ENCODE results near the gene THAP11. TPM values are rescaled to one million over a fixed set of nuclear protein-coding genes. Genes with fewer than 3 reads are reported as not detected.
A peak's percentile ranks its signal among the peaks of the same experiment; 100 is the strongest.

The THAP11 gene
- total and polyA plus RNA-seq, 2 of the 13 experiments (the other 11 are each of a cell fraction or from before 2014, with no cell fraction given), result 44.2 to 53.4 TPM

- POLR2A ChIA-PET, result interaction anchor here (0.7 to 1.3 kb wide), 8 partner anchors 9 to 66 kb away, joined by 3 to 6 read pairs (median 4); partner anchors contain the start of gene TSNAXIP1
- intact Hi-C loops (cut with micrococcal nuclease; ENCODE audit: unreplicated experiment), result loop anchor here (5.0 kb wide), 1 partner anchor 1336 kb away; no protein-coding TSS in a partner anchor
- TF ChIP-seq STAT5B (CRISPR knock-in tag; IDR thresholded peaks at IDR 0.05) (peak; percentile 68; the same call in 1 of the 2 replicates), BHLHE40 (IDR thresholded peaks at IDR 0.05; ENCODE audit: low read length) (peak; percentile 34; the same call in 1 of the 2 replicates), ZNF788 (CRISPR knock-in tag; IDR thresholded peaks at IDR 0.05; ENCODE audit: borderline replicate concordance) (peak; percentile 99), LRRFIP1 (CRISPR knock-in tag; conservative IDR thresholded peaks at IDR 0.05) (0 out of 2 replicates have a peak, but pooled peaks have one; percentile 67), MIXL1 (CRISPR knock-in tag; IDR thresholded peaks at IDR 0.05) (peak; percentile 73), ZNF281 (CRISPR knock-in tag; IDR thresholded peaks at IDR 0.05; ENCODE audit: borderline replicate concordance) (peak; percentile 53; the same call in 1 of the 2 replicates), ZFP36 (IDR thresholded peaks at IDR 0.05; ENCODE audit: borderline replicate concordance, low read depth, low read length, partially characterized antibody) (no peak), ZNF382 (CRISPR knock-in tag; IDR thresholded peaks at IDR 0.05; ENCODE audit: borderline replicate concordance) (no peak), NR1H2 (CRISPR knock-in tag; IDR thresholded peaks at IDR 0.05; ENCODE audit: borderline replicate concordance, low read depth) (peak; percentile 93; the same call in 1 of the 2 replicates), HINFP (CRISPR knock-in tag; IDR thresholded peaks at IDR 0.05; ENCODE audit: low read depth) (no peak; the same call in 1 of the 2 replicates), KLF6 (CRISPR knock-in tag; IDR thresholded peaks at IDR 0.05) (peak; percentile 69; the same call in 1 of the 2 replicates), ZNF720 (CRISPR knock-in tag; IDR thresholded peaks at IDR 0.05) (0 out of 2 replicates have a peak, but pooled peaks have one; percentile 82), ZC3H4 (CRISPR knock-in tag; IDR thresholded peaks at IDR 0.05; ENCODE audit: borderline replicate concordance) (no peak), ZNF513 (CRISPR knock-in tag; conservative IDR thresholded peaks at IDR 0.05) (no peak)
Observed at GRCh38 chr16:67872631-67873434, 30.7 kb downstream of the THAP11 start, which contains the start of gene EDC4. TSS of gene EDC4 (plus strand) at chr16:67873052. CDS start at chr16:67873262, 210 bp downstream.

More at GRCh38 chr16:67872631-67873434, 30.7 kb downstream of the THAP11 start, which contains the start of gene EDC4:
- Histone ChIP-seq H3K4me3 (replicated peaks in 1 of 3; ENCODE audit: insufficient read depth in 1 of 3, low read depth in 2 of 3, low read length in 3 of 3) (peak within 1 kb of the TSS; percentile 85 to 98 (median 87)), H3K27me3 (ENCODE audit: control insufficient read depth in 1 of 2, insufficient read depth in 2 of 2, low read length in 2 of 2) (no peaks in the 10 kb centered on the region; a peak in 1 of 5 replicates), H3K9ac (ENCODE audit: insufficient read depth, low read depth, low read length) (peak within 1 kb of the TSS; percentile 85), H2AFZ (ENCODE audit: low read length) (no peak within 1 kb of the TSS), H3K9me3 (ENCODE audit: low read length) (no peaks in the 10 kb centered on the region), H3K36me3 (replicated peaks in 1 of 2; ENCODE audit: control insufficient read depth in 1 of 2, insufficient read depth in 2 of 2, low read length in 2 of 2) (peaks cover 41 to 62% of the 10 kb centered on the region in 2 experiments), H3K79me2 (ENCODE audit: insufficient read depth, low read length) (peaks cover 31% of the 10 kb centered on the region), H3K4me1 (ENCODE audit: insufficient read depth, low read length) (peaks cover 30% of the 10 kb centered on the region), H3K4me2 (ENCODE audit: low read depth, low read length) (peak within 1 kb of the TSS; percentile 91), H4K20me1 (ENCODE audit: insufficient read depth, low read length) (peaks cover 15% of the 10 kb centered on the region), H3K27ac (ENCODE audit: extremely low read length, insufficient read depth, low read length) (peak within 1 kb of the TSS; percentile 66)
- CTCF ChIA-PET (ENCODE audit: low intra/inter-chr PET ratio, low total read pairs), result interaction anchor here (2.9 kb wide), 1 partner anchor 56 kb away, joined by 18 read pairs; no protein-coding TSS in a partner anchor
- FAIRE-seq (peak; percentile 56), ATAC-seq (peak; percentile 87), DNase-seq (ENCODE audit: low spot score) (peak; percentile 65)
- BruUV-seq (replicated peaks), result no TSS peak
- 14% methylated on average over 28 of the region's 72 CpGs for WGBS (ENCODE audit: low lambda C conversion rate)
- in situ Hi-C loops (cut with HindIII; ENCODE audit: extremely low pct_ligation_motif_present, low pct_unique_long_range_greater_than_20kb), result no loop called here

Measured in HepG2 (cell line).